GM19455 (cell line): ENCODE data around the gene ASCL2.
"Not testable (repeated sequence)": the region's sequence is repeated elsewhere in the genome, so short reads cannot be mapped to it uniquely, and the experiment has no call there.

Experiments used
- ATAC-seq: cut with Tn5 transposase; IDR thresholded peaks from one replicate; pipeline ENCODE4 v1.9.1; 2021; ENCODE audit not compliant: unreplicated experiment

Gene ASCL2

GRCh38 chr11:2237457-2238238, 32.7 kb downstream of the ASCL2 start:
- ATAC-seq: no peak

GRCh38 chr11:2236381-2237134, 33.8 kb downstream of the ASCL2 start:
- ATAC-seq: not testable (repeated sequence)

DNA sequence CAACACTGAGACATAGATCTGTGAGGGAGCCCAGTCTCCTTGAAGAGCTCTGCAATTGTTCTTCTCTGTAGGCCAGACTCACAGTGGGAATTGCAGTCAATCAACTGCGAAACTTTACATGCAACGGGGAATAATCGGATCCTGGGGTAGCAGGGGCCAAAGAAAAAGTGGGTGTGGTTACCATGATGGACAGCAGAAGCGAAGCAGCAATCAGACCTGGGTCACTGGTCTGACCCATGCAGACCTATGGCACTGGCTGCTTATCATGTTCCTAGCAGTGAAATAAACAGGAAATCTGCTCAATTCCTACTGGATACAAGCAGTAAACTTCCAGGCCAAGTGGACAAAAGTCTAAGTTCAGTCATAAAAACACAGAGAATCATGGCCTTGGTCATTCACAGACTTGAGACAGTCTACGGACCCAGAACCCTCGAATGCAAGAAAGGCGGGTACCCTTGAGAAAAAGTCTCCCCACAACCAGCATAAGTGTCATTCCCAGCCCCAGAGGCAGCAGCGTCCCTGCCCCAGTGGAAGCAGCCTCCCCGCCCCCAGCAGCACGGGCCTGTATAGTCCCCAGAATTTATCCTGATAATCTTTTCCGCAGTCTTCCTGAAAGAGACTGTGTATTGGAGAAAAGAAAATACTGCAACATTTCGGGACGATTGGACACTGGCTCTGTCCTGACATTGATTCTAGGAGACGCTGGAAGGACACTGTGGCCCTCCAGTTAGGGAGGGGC, 34.6 kb downstream of the ASCL2 start:
- ATAC-seq: no peak

- ATAC-seq: no peak
These were observed 35.4 kb downstream of the ASCL2 start for GRCh38 chr11:2234963-2235362.

DNA sequence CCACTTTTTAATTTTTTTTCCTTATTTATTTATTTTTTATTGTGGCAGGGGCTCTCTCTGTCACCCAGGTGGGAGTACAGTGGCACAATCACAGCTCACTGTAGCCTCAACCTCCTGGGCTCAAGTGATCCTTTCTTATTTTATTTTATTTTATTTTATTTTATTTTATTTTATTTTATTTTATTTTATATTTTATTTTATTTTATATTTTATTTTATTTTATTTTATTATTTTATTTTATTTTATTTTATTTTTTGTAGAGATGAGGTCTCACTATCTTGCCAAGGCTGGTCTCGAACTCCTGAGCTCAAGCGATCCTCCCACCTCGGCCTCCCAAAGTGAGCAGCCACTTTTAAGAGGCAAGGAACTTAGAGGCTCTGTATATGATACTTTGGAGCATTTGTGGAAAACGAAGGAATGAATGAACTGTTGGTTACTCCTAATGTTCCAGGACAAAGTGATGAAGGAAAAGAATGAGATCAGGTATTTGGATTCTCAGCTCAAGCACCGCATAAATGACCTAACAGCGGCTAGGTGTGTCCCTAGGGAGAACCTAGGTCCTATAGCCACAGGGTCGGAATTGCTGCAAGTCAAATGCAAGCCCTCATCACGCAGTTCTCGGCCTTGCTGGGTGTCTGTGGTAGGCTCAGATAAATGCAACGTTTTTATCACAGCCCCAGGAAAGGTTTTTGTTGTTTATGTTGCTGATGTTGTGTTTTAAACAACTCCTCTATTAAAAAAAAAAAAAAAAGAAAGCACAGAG, 36.5 kb downstream of the ASCL2 start:
- no peak for ATAC-seq

GRCh38 chr11:2229713-2230297, 40.6 kb downstream of the ASCL2 start:
- no peak for ATAC-seq

GRCh38 chr11:2224254-2224653, 46.1 kb downstream of the ASCL2 start:
- no peak for ATAC-seq

DNA sequence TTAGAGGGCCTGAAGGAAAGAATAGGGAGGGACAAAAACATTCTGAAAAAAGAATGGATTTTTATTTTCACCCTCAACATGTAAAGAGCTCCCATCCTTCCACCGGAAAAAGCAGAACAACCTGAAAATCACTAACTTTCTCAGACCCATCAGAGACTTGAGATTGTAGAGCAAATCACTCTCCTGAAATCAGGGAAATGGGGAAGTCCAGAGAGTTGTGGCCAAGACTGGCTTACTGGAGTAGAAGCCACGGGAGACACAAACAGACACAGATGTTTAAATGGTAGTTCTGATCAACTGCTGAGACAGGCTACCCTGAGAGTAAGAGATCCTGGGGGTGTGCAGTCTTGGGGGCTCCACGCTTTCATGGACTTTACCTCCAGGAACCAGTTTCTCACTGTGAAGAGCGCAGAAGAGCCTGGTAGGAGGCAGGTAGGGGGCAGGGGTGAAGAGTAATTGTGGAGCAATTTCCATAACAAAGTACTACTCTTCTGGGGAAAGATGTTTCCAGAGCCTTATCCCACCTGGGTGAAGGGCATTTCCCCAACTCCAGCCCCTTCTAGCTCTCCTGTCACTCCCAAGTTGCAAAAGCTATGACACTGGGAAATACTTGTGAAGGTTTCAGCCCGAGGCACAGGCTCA, 47.1 kb downstream of the ASCL2 start:
- ATAC-seq: no peak

DNA sequence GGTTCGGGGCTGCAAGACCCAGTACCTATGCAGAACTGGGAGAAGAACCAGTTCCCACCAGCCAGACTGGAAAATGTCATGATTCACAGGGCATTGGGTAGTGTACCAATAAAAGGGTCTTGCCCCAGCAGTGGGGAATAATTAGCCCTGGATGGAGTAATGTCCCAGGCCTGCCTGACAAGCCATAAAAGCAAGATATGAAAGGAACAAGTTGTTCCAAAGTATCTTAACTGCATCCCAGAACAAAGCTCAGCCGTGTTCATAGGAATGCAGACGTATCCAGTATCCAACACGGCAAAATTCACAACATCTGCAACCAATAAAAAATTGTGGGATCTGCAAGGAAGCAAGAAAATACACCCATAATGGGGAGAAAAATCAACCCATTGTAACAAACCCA, 47.9 kb downstream of the ASCL2 start:
- ATAC-seq: no peak

GRCh38 chr11:2221591-2221990, 48.8 kb downstream of the ASCL2 start:
- ATAC-seq: no peak

- no peak for ATAC-seq
These were observed 49.4 kb downstream of the ASCL2 start for GRCh38 chr11:2221024-2221423.

- no peak for ATAC-seq
These were observed 50.1 kb downstream of the ASCL2 start for GRCh38 chr11:2220173-2220771.

DNA sequence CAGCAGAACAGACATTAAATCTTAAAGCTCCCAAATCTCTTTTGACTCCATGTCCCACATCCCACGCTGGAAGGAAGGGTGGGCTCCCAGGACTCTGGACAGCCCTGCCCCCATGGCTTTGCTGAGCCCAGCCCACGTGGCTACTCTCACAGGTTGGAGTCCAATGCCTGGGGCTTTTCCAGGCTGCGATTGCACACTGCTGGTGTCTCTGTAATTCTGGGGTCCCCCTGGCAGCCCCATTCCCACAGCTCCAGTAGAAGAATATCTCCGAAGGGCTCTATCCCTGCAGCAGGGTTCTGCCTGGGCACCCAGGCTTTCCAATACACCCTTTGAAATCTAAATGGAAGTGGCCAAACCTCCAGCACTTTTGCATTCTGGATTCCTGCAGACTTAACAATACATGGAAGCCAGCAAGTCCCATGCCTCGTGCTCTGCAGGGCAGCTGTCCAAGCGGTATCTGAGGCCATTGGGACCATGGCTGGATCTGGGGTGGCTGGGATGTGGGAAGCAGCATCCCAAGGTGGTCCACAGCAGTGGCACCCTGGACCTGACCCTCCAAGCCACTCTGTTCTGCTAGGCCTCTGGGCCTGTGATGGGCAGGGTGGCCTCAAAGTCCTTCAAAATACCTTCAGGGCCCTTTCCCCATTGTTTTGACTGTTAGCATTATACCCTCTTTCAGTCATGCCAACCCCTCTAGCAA, 50.9 kb downstream of the ASCL2 start:
- ATAC-seq: no peak
